Measurements from ENCODE around the gene ATOH1.

Gene ATOH1

GRCh38 chr4:93828332-93828994 lies at the start of gene ATOH1:
Gene ATOH1, plus strand, starts transcription at chr4:93828753. Its CDS starts 174 bp downstream, at chr4:93828927.
- DNase-seq = no peak

- no peak for DNase-seq
Measured at GRCh38 chr4:93779228-93779627, 49.3 kb upstream of the ATOH1 start.

GRCh38 chr4:93780080-93780479 lies 48.5 kb upstream of the ATOH1 start:
- DNase-seq = no peak

GRCh38 chr4:93781198-93781597 lies 47.4 kb upstream of the ATOH1 start:
- DNase-seq = no peak

- DNase-seq = no peak
Measured at GRCh38 chr4:93786149-93786548, 42.4 kb upstream of the ATOH1 start.

- no peak for DNase-seq
Measured at GRCh38 chr4:93788712-93789111, 39.8 kb upstream of the ATOH1 start.

GRCh38 chr4:93791570-93792195 lies 36.9 kb upstream of the ATOH1 start:
- DNase-seq = peak; percentile 27

GRCh38 chr4:93802045-93802444 lies 26.5 kb upstream of the ATOH1 start:
- DNase-seq = no peak

- DNase-seq = no peak
Measured at GRCh38 chr4:93809773-93810172, 18.8 kb upstream of the ATOH1 start.

- no peak for DNase-seq
Measured at GRCh38 chr4:93810340-93810992, 18.1 kb upstream of the ATOH1 start.

- no peak for DNase-seq
Measured at GRCh38 chr4:93813092-93813491, 15.5 kb upstream of the ATOH1 start.

- DNase-seq = no peak
Measured at GRCh38 chr4:93814141-93814540, 14.4 kb upstream of the ATOH1 start.

- DNase-seq = no peak
Measured at GRCh38 chr4:93814722-93815121, 13.8 kb upstream of the ATOH1 start.

GRCh38 chr4:93825551-93826216 lies 2.9 kb upstream of the ATOH1 start:
- no peak for DNase-seq

GRCh38 chr4:93827272-93827947 lies 1.1 kb upstream of the ATOH1 start:
- DNase-seq = no peak

GRCh38 chr4:93828995-93829819 lies 654 bp downstream of the ATOH1 start:
- no peak for DNase-seq

GRCh38 chr4:93829820-93830687 lies 1.5 kb downstream of the ATOH1 start:
- DNase-seq = no peak

- DNase-seq = no peak
Measured at GRCh38 chr4:93831716-93832496, 3.4 kb downstream of the ATOH1 start.

- DNase-seq = no peak
Measured at GRCh38 chr4:93834249-93835066, 5.9 kb downstream of the ATOH1 start.

All from NCI-H2029 (cell line).